Stimulated activated CD8-positive, alpha-beta memory T cell treated with anti-CD3 and anti-CD28 coated beads, Interleukin-4, amount 100 ng/mL, for 4 hours (primary cell): ENCODE measurements around the gene YOD1.

Experiments
- DNase-seq, 2 donors: peaks; one replicate each; pipeline ENCODE4 v3.0.0-alpha.2; 2020; ENCODE audit warnings: low read depth in 2 of 2, low spot score in 1 of 2

YOD1 gene

GRCh38 chr1:207028884-207029650 is 21.9 kb downstream of the YOD1 start:
- no peak for DNase-seq

- no peak for DNase-seq
Observed at GRCh38 chr1:207027921-207028320, 23.1 kb downstream of the YOD1 start.

- no peak for DNase-seq
Observed at GRCh38 chr1:207027206-207027777, 23.7 kb downstream of the YOD1 start.

- no peak for DNase-seq
Observed at GRCh38 chr1:207026104-207026534, 24.9 kb downstream of the YOD1 start.

GRCh38 chr1:207025146-207025880 is 25.7 kb downstream of the YOD1 start:
- DNase-seq, result no peak

- no peak for DNase-seq
Observed at GRCh38 chr1:207024202-207025145, 26.5 kb downstream of the YOD1 start.

- DNase-seq, result no peak
Observed at GRCh38 chr1:207022996-207023679, 27.9 kb downstream of the YOD1 start.

- no peak for DNase-seq
Observed at GRCh38 chr1:207021876-207022596, 29.0 kb downstream of the YOD1 start.

- DNase-seq, result no peak
Observed at GRCh38 chr1:207021139-207021861, 29.7 kb downstream of the YOD1 start.

GRCh38 chr1:207020709-207021107 is 30.3 kb downstream of the YOD1 start:
- no peak for DNase-seq

- DNase-seq, result no peak
Observed at GRCh38 chr1:207020065-207020708, 30.8 kb downstream of the YOD1 start.

GRCh38 chr1:207019661-207020060 is 31.3 kb downstream of the YOD1 start:
- DNase-seq, result no peak

GRCh38 chr1:207019161-207019560 is 31.8 kb downstream of the YOD1 start:
- DNase-seq, result no peak

GRCh38 chr1:207018707-207019106 is 32.3 kb downstream of the YOD1 start:
- no peak for DNase-seq

GRCh38 chr1:207017615-207018559 is 33.1 kb downstream of the YOD1 start:
- DNase-seq, result no peak

- DNase-seq, result no peak
Observed at GRCh38 chr1:207015791-207016190, 35.2 kb downstream of the YOD1 start.

GRCh38 chr1:207014728-207015127 is 36.3 kb downstream of the YOD1 start:
- no peak for DNase-seq
